Loucy (cell line): Measurements from ENCODE around the gene CRADD.

Experiments
- H2AFZ ChIP-seq: fragments of 200-600 bp; sonication (generic); 2 replicates; pipeline ENCODE4 v1.6.0; 2016; ENCODE audit warnings: antibody characterized with exemption, mild to moderate bottlenecking, low read length, moderate library complexity
- H3F3A ChIP-seq: fragments of 200-600 bp; 2 replicates; pipeline ENCODE4 v1.6.0; 2016; ENCODE audit warnings: antibody characterized with exemption, low read depth, mild to moderate bottlenecking
- H3K27me3 ChIP-seq: fragments of 200-600 bp; sonication (generic); 2 replicates; pipeline ENCODE4 v1.6.1; 2014; ENCODE audit warnings: low read length, mild to moderate bottlenecking; ENCODE audit not compliant: insufficient read depth, poor library complexity, severe bottlenecking
- H3K36me3 ChIP-seq: fragments of 200-600 bp; sonication (generic); 2 replicates; pipeline ENCODE4 v1.6.1; 2016; ENCODE audit warnings: low read length; ENCODE audit not compliant: insufficient read depth
- H3K4me1 ChIP-seq: fragments of 200-600 bp; sonication (generic); 2 replicates; pipeline ENCODE4 v1.5.1; 2014; ENCODE audit warnings: low read length, mild to moderate bottlenecking; ENCODE audit not compliant: insufficient read depth, poor library complexity, severe bottlenecking
- H3K4me2 ChIP-seq: fragments of 200-600 bp; sonication (generic); 2 replicates; pipeline ENCODE4 v1.6.0; 2014; ENCODE audit warnings: antibody characterized with exemption, low read length, low read depth, mild to moderate bottlenecking; ENCODE audit not compliant: poor library complexity, severe bottlenecking
- H3K4me3 ChIP-seq: fragments of 200-600 bp; sonication (generic); 2 replicates; pipeline ENCODE4 v1.5.1; 2014; ENCODE audit warnings: low read length, mild to moderate bottlenecking, mixed read lengths; ENCODE audit not compliant: poor library complexity, severe bottlenecking
- H3K79me2 ChIP-seq: fragments of 200-600 bp; sonication (generic); 2 replicates; pipeline ENCODE4 v1.6.1; 2014; ENCODE audit warnings: low read length; ENCODE audit not compliant: insufficient read depth
- H3K9ac ChIP-seq: fragments of 200-600 bp; sonication (generic); 2 replicates; pipeline ENCODE4 v1.6.0; 2014; ENCODE audit warnings: mild to moderate bottlenecking, low read depth, low read length, moderate library complexity; ENCODE audit not compliant: poor library complexity, severe bottlenecking
- H3K9me2 ChIP-seq: fragments of 200-600 bp; sonication (generic); replicated peaks from 2 replicates; pipeline ENCODE4 v1.6.1; 2016; ENCODE audit warnings: low read depth, low read length, mixed read lengths
- H3K9me3 ChIP-seq: fragments of 200-600 bp; sonication (generic); 2 replicates; pipeline ENCODE4 v1.6.1; 2014; ENCODE audit warnings: mild to moderate bottlenecking, antibody characterized with exemption, low read length, low read depth; ENCODE audit not compliant: insufficient read depth
- H4K20me1 ChIP-seq: fragments of 200-600 bp; sonication (generic); 2 replicates; pipeline ENCODE4 v1.6.0; 2014; ENCODE audit warnings: antibody characterized with exemption, low read length, mild to moderate bottlenecking; ENCODE audit not compliant: insufficient read depth, poor library complexity, severe bottlenecking
- EZH2phosphoT487 ChIP-seq: fragments of 200-600 bp; IDR thresholded peaks from 2 replicates; pipeline ENCODE4 v1.6.1; 2018; ENCODE audit warnings: antibody characterized with exemption, mild to moderate bottlenecking, moderate library complexity, borderline replicate concordance
- TF ChIP-seq, protein P1 (sequence below): fragments of 200-600 bp; sonication (generic); conservative IDR thresholded peaks from 2 replicates; pipeline ENCODE4 v1.5.1; 2014; ENCODE audit warnings: mild to moderate bottlenecking, antibody characterized with exemption, low read length

CRADD gene

DNA sequence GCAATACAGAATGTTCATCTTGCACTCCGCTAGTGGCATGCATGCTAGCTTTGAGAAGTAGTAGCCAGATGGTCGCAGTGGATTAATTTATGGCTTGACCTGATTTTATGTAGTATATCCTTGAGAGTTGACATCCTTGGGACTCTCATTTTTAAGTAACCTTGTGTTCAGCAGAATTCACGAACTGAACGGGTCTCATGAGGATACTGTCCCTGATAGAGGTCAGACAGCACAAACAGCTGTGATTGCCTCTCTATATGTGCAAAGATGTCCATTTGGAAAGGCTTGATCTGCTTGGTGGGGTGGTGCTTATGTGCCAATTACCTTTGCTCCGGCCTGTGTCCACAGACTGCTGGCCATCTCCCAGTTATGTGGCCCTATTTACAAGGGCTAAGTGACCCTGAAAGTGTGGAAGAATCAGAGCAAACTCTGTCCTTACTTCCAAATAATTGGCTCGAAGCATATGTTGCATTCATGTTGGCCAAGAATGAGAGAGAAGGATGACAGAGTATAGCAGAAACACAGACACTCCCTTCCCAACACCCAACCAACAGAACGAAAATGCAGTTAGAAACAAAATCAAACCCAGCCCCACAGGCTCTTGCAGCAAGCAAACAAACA, 167.1 kb downstream of the CRADD start:
- H3K4me2 ChIP-seq = no peak overlapping the region
- H2AFZ ChIP-seq = no peak overlapping the region
- no peaks in the 10 kb centered on the region for H3K36me3 ChIP-seq
- no peaks in the 10 kb centered on the region for H4K20me1 ChIP-seq
- H3K27me3 ChIP-seq = no peaks in the 10 kb centered on the region
- no peaks in the 10 kb centered on the region for H3K9me2 ChIP-seq
- TF ChIP-seq EZH2phosphoT487 = no peak
- TF ChIP-seq, protein P1, sequence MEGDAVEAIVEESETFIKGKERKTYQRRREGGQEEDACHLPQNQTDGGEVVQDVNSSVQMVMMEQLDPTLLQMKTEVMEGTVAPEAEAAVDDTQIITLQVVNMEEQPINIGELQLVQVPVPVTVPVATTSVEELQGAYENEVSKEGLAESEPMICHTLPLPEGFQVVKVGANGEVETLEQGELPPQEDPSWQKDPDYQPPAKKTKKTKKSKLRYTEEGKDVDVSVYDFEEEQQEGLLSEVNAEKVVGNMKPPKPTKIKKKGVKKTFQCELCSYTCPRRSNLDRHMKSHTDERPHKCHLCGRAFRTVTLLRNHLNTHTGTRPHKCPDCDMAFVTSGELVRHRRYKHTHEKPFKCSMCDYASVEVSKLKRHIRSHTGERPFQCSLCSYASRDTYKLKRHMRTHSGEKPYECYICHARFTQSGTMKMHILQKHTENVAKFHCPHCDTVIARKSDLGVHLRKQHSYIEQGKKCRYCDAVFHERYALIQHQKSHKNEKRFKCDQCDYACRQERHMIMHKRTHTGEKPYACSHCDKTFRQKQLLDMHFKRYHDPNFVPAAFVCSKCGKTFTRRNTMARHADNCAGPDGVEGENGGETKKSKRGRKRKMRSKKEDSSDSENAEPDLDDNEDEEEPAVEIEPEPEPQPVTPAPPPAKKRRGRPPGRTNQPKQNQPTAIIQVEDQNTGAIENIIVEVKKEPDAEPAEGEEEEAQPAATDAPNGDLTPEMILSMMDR = no peak
- H3K4me3 ChIP-seq = no peak overlapping the region
- peaks cover 13% of the 10 kb centered on the region for H3K4me1 ChIP-seq
- no peak overlapping the region for H3K9ac ChIP-seq
- H3F3A ChIP-seq = no peaks in the 10 kb centered on the region
- no peaks in the 10 kb centered on the region for H3K79me2 ChIP-seq
- no peaks in the 10 kb centered on the region for H3K9me3 ChIP-seq

DNA sequence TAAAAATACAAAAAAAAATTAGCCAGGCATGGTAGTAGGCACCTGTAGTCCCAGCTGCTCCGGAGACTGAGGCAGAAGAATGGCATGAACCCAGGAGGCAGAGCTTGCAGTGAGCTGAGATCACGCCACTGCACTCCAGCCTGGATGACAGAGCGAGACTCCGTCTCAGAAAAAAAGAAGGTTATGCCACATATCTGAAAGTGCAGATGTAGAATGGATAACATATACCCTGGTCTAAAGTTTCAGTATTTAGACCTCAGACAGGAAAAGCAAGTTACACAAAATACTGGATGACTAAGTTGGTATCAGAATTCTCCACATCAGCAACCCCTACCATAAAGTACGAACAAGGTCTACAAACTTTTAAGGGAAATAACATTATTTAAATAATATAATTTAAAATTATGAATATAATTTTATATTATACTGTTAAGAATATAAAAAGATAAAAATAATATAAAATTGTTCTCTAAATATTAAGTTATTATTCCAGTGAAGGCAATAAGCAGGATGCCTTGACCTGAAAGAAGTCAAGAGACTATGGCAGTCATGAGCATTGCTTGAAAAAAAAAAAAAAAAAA, 169.9 kb downstream of the CRADD start:
- Histone ChIP-seq H3K9me3 (no peaks in the 10 kb centered on the region), H3F3A (no peaks in the 10 kb centered on the region; the same call in 1 of the 2 replicates), H3K36me3 (no peaks in the 10 kb centered on the region), H2AFZ (no peak overlapping the region), H3K9me2 (no peaks in the 10 kb centered on the region), H3K79me2 (no peaks in the 10 kb centered on the region), H3K9ac (no peak overlapping the region), H3K4me1 (peaks cover 26% of the 10 kb centered on the region), H4K20me1 (no peaks in the 10 kb centered on the region), H3K4me2 (no peak overlapping the region), H3K27me3 (no peaks in the 10 kb centered on the region), H3K4me3 (no peak overlapping the region)
- TF ChIP-seq EZH2phosphoT487 = no peak
- TF ChIP-seq, protein P1 = no peak

DNA sequence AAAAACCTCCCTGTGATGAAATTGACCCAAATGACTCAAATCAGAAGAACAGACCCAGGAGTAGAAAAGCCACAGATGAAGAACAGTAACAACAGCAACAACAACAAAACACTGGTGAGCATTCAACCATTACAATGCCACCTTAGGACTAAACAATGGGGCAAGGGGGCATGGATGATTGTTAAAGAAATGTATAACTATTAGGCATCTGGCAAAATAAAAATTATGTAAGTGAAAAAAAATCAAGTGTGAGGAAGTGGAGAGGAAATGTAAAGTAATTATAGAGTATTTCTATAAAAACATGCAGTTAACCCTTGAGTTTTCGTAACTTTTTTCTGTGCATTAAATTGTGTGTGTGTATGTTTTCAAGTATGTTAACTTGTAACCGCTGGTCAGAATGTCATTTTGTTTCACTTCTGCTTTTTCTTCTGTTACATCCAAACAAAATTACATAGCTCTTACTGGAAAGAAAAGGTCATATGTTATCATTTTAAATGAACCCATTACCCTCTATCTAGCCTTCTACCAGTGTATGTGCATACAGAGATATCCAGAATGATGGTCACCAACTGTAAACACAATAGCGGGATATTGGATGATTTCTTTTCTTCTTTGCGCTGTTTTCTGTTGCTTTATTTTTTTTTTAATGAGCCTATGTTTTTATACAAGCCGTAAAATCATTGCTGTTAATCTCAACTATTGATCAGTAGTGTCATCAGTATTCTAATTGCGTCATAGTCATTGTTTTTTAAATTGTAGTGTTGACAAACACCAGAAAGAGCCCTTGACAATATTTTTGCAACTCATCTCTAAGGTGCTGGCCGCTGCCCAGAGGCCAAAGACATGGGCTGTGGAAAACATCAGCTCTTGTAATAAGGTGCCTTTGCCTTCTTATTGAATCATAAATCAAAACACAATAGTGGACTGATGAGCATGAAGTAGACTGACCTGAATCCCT, 170.6 kb downstream of the CRADD start:
- TF ChIP-seq EZH2phosphoT487 = no peak
- TF ChIP-seq, protein P1 = no peak
- Histone ChIP-seq H3K36me3 (no peaks in the 10 kb centered on the region), H3K79me2 (no peaks in the 10 kb centered on the region), H3K4me1 (peaks cover 34% of the 10 kb centered on the region), H3K4me2 (no peak overlapping the region), H4K20me1 (no peaks in the 10 kb centered on the region), H3K9me3 (no peaks in the 10 kb centered on the region), H3K9me2 (no peaks in the 10 kb centered on the region), H3F3A (no peaks in the 10 kb centered on the region; the same call in 1 of the 2 replicates), H3K4me3 (no peak overlapping the region), H3K9ac (no peak overlapping the region), H3K27me3 (no peaks in the 10 kb centered on the region), H2AFZ (no peak overlapping the region)
